H7 (cell line): ENCODE data around the gene SLAMF8. TPM values are rescaled to one million over a fixed set of nuclear protein-coding genes. Genes with fewer than 3 reads are reported as not detected.

ENCODE experiments used
- DNase-seq: peaks from one replicate; pipeline ENCODE4 v3.0.0; 2012
- H3K27me3 ChIP-seq: 2 replicates; pipeline ENCODE4 v1.6.0; 2011; ENCODE audit warnings: mild to moderate bottlenecking, low read length; ENCODE audit not compliant: control insufficient read depth, insufficient read depth
- H3K36me3 ChIP-seq: replicated peaks from 2 replicates; pipeline ENCODE4 v1.5.1; 2011; ENCODE audit warnings: low read length; ENCODE audit not compliant: control insufficient read depth, insufficient read depth
- H3K4me3 ChIP-seq: 2 replicates; pipeline ENCODE4 v1.5.1; 2011; ENCODE audit warnings: low read depth, mild to moderate bottlenecking, control low read depth, low read length, moderate library complexity; ENCODE audit not compliant: insufficient read depth
- total RNA-seq: library from RNA; depleted of rRNA; stranded (reverse); fragments of >200 nt; shearing (Covaris generic); gene quantifications from 2 replicates; pipeline ENCODE4 v1.2.3, GENCODE V29; 2014; rRNA removed

SLAMF8 gene
- total RNA-seq, result not detected in 2 replicates

DNA sequence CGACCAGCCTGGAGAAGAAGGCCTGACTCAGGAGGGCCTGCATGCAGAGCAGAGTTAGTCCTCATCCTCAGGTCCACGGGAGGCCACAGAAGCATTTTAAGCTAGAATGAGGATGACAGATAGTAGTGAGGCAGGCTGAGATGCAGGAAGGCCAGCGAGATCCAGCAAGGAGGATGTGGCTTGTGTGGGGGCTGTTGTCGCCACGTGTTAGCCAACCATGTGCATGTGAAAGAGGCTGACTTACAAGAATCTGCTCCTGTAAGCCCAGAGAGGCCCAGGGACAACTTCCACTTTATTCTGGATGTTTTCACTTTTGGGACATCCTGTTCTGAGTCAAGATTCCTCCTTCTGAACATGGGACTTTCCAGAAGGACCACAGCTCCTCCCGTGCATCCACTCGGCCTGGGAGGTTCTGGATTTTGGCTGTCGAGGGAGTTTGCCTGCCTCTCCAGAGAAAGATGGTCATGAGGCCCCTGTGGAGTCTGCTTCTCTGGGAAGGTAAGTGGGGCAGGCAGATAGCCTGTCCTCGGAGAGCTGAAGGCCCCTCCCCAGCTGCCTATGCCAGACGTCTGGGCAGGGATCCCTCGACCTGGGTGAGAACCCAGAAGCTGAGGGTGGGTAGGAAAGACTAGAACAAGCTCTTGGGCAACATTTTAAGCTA lies at the start of gene SLAMF8:
TSS of gene SLAMF8 (plus strand) at position 433 of the 661 bp plus-strand sequence. CDS start at position 459, 26 bp downstream.
- no peak for DNase-seq
- Histone ChIP-seq H3K27me3 (peaks cover 22% of the 10 kb centered on the region; the same call in 1 of the 2 replicates), H3K36me3 (no peaks in the 10 kb centered on the region), H3K4me3 (no peak within 1 kb of the TSS)

DNA sequence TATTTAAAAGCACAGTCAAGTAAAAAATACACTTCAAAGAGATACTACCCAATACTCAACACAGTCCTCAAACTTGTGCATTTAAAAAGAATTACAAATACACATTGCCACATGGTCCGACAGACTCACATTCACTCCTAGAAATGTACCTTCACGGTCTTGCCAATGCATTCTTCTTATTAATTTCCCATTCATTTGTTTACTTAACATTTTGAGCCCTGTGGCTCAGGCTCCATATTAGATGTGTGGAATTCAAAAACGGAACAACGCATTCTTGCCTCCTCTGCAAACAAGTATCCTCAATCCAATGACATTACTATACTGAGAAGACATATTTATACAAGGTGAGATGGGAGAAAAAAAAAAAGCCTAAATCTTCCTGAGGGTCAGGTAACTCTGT lies 48.4 kb upstream of the SLAMF8 start:
- Histone ChIP-seq H3K4me3 (no peak overlapping the region), H3K36me3 (no peaks in the 10 kb centered on the region), H3K27me3 (no peaks in the 10 kb centered on the region)
- no peak for DNase-seq

DNA sequence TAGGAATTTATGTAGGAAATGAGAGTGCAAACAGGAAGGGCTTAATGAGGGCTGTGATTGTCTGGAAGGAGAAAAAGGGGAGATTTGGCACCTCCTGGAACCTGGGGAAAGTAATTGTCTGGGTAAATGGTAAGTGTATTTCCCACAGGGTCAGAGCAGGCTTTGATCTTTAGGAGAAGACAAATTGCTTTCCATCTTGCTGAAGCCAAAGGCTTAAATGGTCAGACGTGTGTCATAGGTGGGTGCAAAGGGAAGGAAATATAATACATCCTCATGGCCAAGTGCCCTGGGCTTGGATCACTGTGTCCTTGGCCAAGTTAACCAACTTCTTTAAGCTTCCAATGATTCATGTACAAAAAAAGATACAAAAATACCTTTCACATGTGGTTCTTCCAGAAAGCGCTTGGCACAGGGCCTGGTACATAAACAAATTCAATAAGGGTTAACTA lies 47.2 kb upstream of the SLAMF8 start:
- H3K27me3 ChIP-seq, result no peaks in the 10 kb centered on the region
- no peak overlapping the region for H3K4me3 ChIP-seq
- H3K36me3 ChIP-seq, result no peaks in the 10 kb centered on the region
- no peak for DNase-seq

DNA sequence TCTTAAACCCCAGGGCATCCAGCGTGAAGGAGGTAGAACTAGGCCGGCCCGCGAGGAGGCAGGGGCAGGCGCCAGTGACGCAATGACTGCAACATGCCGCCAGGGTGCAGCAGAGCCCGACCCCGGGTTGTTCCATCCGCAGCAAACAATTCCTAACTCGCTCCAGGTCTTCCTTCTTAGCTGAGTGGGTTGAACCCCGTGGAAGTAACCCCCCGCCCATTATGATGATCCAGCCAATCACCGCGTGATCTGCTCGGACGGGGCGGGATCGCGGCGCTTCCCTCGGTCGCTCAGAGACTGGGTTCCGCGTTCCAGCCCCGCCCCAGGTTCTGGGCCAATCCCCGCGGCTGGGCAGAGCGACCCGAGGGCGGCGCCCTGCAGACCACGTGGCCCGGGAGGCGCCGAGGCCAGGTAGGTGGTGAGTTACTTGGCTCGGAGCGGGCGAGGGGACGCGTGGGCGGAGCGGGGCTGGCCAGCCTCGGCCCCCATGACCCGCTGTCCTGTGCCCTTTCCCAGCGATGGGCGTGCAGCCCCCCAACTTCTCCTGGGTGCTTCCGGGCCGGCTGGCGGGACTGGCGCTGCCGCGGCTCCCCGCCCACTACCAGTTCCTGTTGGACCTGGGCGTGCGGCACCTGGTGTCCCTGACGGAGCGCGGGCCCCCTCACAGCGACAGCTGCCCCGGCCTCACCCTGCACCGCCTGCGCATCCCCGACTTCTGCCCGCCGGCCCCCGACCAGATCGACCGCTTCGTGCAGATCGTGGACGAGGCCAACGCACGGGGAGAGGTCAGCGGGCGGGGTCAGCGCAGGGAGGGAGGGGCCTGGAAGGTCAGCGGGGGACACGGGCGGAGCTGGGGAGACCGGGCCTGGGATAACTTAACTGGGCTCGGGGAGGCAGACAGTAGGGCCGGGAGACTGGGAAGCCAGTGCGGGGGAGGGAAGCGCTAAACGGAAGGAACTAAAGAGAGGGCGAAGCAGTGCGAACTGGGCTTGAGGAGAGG lies 45.8 kb upstream of the SLAMF8 start, which contains the start of gene DUSP23:
TSS of gene DUSP23 (plus strand) at position 380 of the 1,000 bp plus-strand sequence. CDS start at position 519, 139 bp downstream.
- peak; percentile 97 for DNase-seq
- no peaks in the 10 kb centered on the region for H3K27me3 ChIP-seq
- peak within 1 kb of the TSS; percentile 90 for H3K4me3 ChIP-seq
- no peaks in the 10 kb centered on the region for H3K36me3 ChIP-seq

DNA sequence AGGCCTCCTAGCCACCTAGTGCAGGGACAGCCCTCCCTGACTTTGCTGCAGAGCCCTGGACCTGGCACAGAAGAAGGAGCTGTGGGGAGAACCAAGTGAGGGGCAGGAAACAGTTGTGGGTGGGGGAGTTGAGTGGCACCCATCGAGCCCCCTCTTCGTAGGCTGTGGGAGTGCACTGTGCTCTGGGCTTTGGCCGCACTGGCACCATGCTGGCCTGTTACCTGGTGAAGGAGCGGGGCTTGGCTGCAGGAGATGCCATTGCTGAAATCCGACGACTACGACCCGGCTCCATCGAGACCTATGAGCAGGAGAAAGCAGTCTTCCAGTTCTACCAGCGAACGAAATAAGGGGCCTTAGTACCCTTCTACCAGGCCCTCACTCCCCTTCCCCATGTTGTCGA lies 44.7 kb upstream of the SLAMF8 start:
- no peak for DNase-seq
- no peaks in the 10 kb centered on the region for H3K27me3 ChIP-seq
- no peaks in the 10 kb centered on the region for H3K36me3 ChIP-seq
- H3K4me3 ChIP-seq, result no peak overlapping the region

DNA sequence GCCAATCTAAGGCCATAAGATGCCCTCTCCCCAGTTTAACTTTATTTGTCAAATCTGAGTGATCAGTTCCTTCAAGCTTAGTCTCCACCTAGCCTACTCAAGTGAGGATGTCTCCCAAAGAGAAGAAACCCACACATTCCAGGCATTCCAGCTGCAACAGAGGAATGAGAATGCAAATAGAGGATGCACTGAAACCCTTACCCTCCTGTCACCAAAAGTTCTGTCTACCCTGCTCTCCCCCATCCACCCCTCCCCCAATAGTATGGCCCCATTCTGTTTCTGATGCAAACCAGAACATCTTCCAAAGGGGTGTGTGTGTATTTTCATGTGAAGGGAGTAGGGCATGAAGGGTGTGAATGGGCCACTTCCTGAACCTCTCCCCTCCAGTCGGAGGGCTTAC lies 42.9 kb upstream of the SLAMF8 start:
- no peak for DNase-seq
- H3K4me3 ChIP-seq, result no peak overlapping the region
- no peaks in the 10 kb centered on the region for H3K27me3 ChIP-seq
- no peaks in the 10 kb centered on the region for H3K36me3 ChIP-seq

DNA sequence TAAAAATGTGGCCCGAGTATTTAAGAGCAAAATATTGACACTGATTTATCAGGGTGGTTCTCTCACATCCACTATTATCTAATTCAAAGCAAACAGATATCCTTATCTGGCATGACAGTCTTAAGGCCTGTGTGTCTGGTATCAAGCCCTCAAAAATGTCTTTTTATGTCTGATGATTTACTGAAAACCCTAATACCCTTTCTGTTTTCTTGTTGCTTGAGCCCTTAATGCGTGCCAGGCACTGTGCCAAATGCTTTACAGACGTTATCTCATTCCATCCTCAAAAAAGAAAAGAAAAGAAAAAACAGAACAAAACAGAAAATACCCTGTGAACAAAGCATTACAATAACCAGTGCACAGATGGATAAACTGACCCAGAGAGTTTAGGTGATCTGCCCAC lies 40.2 kb upstream of the SLAMF8 start:
- no peak overlapping the region for H3K4me3 ChIP-seq
- H3K27me3 ChIP-seq, result no peaks in the 10 kb centered on the region
- H3K36me3 ChIP-seq, result no peaks in the 10 kb centered on the region
- no peak for DNase-seq

DNA sequence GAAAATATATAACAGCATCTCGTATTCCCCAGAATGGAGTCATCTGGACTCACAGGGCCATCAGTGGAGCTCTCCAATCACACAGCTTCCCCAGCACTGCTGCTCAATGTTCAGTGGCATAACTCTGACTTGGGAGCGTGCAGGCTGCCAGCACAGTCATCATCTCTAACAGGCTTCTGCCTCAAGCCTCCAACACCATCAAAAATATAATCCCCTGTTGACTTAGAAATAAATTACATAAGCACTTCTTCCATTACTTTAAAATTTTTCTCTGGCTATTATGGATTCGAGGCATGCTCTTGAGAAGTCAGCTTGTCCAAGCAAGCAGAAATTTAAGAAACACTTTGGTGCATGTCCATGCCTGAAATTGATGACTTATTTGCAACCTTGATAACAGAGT lies 39.7 kb upstream of the SLAMF8 start:
- no peak overlapping the region for H3K4me3 ChIP-seq
- H3K27me3 ChIP-seq, result no peaks in the 10 kb centered on the region
- no peak for DNase-seq
- H3K36me3 ChIP-seq, result no peaks in the 10 kb centered on the region

DNA sequence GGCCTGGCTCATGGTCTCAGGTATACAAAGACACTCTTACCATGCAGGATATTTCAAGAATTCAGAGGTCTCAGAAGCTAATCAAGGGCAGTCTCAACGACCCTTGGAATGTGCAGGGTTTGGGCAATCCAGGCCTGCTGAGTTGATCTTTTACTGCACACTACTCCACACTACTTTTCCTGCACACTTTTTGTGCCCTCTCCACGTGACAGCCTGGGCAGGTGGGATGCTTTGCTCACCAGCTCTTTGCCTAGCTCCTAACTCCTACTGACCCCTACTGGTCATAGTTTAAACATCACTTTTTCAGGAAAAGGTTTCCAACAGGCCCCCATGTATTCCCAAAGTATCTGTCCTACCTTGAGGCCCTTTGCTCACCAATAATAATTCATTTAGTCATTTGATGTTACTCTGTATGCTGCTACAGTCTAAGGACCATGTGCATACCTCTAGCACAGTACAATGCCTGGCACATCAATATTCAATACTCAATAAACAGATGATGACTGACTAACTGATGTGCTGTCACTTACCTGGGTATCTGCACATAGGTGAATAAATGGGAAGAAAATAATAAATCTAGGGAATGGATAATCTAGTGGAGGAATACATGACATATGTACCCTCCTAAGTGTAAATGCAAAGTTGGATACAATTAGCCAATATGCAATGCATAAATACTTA lies 36.3 kb upstream of the SLAMF8 start:
- Histone ChIP-seq H3K27me3 (peaks cover 1% of the 10 kb centered on the region; the same call in 1 of the 2 replicates), H3K4me3 (no peak overlapping the region), H3K36me3 (no peaks in the 10 kb centered on the region)
- DNase-seq, result peak; percentile 63

DNA sequence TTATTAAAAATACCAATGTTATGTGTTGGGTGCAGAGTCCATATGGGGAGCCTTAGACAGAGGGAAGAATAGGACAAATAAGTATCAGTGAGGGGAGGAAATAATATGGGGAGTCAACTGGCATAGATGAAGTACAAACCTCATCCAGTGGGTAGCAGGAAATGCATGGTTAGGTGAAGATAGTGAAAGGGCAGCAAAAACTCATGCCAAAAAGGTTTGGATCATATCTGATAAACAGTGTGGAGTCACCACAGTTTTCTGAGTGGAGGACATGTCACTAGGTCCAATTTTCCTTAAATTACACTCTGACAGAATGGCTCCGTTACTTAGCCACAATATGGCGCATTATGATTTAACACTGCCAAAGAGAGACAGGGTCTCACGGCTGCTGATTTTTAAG lies 35.6 kb upstream of the SLAMF8 start:
- DNase-seq, result no peak
- no peaks in the 10 kb centered on the region for H3K36me3 ChIP-seq
- H3K4me3 ChIP-seq, result no peak overlapping the region
- H3K27me3 ChIP-seq, result peaks cover 1% of the 10 kb centered on the region; the same call in 1 of the 2 replicates

DNA sequence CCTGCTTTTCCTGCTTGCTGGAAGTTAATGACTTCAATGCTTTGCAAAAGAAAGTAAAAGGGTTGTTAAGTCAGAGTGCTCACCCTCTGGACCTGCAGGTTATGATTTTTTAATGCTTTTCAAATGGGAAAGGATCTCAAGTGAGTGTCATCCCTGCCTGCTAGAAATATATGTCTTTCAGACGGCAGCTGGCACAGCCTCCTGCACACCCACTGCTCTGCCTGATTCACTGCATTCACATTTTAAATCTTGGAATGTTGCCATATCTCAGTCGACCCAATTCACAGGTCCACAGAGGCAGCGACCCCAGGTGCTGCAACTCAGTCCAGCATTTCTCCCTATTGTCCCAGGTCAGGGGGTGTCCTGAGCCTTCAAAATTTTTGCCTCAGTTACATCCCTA lies 35.2 kb upstream of the SLAMF8 start:
- DNase-seq, result no peak
- no peak overlapping the region for H3K4me3 ChIP-seq
- no peaks in the 10 kb centered on the region for H3K36me3 ChIP-seq
- peaks cover 1% of the 10 kb centered on the region; the same call in 1 of the 2 replicates for H3K27me3 ChIP-seq

DNA sequence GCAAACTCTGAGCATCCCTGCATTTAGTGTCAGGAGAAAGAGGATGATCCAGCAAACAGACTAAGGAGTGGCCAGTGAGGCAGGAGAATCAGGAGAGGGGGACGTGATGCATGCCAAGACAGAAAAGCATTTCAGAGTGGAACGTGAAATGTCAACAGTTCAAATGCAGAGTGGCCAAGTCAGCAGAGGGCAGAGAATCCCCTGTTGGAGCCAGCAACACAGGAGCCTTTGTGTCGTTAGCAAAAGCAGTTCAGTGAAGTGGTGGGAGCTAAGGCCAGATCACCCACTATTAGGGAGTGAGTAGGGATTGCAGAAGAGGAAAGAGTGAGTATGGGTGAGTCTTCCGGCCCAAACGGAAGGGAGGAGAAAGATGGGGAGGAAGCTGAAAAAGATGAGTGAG lies 31.1 kb upstream of the SLAMF8 start:
- peaks cover 1% of the 10 kb centered on the region; the same call in 1 of the 2 replicates for H3K27me3 ChIP-seq
- H3K36me3 ChIP-seq, result no peaks in the 10 kb centered on the region
- H3K4me3 ChIP-seq, result no peak overlapping the region
- DNase-seq, result no peak

DNA sequence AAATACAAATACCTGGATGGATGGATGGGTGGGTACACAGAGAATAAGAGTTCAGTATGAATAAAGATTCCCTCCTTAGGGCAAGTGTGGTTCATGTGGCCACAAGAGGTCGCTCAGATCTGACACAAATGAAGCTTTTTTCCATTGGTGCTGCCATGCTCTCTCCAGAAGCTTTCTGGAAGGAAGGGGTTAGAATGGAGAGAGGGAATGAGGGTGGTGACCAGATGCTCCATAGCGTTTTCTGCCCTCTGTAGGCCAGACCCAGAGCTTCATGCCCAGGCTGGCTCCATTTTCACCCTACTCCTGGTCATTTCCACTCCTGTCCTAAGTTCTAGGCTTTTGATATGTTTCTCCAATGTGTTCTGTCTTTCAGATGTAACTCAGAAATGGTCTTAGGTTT lies 27.8 kb upstream of the SLAMF8 start:
- H3K4me3 ChIP-seq, result no peak overlapping the region
- H3K36me3 ChIP-seq, result no peaks in the 10 kb centered on the region
- DNase-seq, result peak; percentile 85
- H3K27me3 ChIP-seq, result 0 out of 2 replicates have a peak, but pooled peaks cover 1% of the 10 kb centered on the region

DNA sequence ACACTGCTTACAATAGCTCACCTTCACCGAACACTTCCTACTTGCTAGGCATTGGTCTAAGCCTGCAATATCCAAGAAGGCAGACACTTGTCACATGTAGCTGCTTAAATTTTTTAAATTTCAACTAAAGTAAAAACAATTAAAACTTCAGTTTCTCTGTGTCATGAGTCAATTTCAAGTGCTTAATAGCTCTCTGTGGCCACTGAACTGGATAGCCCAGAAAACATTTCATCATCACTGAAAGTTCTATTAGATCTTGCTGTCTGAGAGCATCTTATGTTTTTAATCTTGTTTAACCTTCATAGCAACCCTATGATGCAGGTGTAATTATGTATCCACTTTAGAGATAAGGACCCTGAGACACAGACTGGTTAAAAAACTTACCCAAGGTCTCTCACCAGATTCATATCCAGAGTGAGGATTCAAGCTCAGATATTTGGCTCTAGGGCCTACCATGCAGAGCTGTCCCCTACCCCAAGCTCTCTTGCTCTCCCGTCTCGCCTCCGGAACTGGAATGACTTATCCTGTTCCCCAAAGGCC lies 27.2 kb upstream of the SLAMF8 start:
- Histone ChIP-seq H3K36me3 (no peaks in the 10 kb centered on the region), H3K27me3 (0 out of 2 replicates have a peak, but pooled peaks cover 1% of the 10 kb centered on the region), H3K4me3 (no peak overlapping the region)
- no peak for DNase-seq
